ENCODE results near the gene IPO5.
"Not testable (repeated sequence)": the region's sequence is repeated elsewhere in the genome, so short reads cannot be mapped to it uniquely, and the experiment has no call there.

Gene IPO5

DNA sequence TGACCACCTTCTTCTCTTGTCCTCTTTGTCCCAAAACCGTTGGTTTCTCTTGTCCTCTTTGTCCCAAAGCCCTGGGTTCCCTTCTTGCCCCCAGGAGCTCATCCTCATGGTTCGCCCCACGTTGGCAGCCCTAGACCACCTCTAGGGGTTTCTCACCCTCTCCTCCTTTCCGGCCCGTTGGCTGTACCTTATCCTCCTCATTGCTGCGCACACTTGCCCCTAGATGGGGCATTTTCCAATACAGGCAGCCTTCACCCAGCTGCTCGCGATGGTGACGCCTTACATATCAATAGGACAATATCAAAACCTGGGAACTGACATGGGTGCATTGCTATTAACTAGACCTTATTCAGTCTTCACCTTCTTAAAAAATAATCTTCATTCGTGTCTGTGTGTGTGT is 86.5 kb downstream of the IPO5 start:
- Histone ChIP-seq H3K27ac (ENCODE audit: low read length) (no peak overlapping the region), H3K4me1 (ENCODE audit: control insufficient read depth in 1 of 2, insufficient read depth in 2 of 2, low read length in 2 of 2) (no peaks in the 10 kb centered on the region), H3K36me3 (ENCODE audit: control insufficient read depth in 1 of 2, insufficient read depth in 2 of 2, low read length in 2 of 2) (no peaks in the 10 kb centered on the region), H3K27me3 (ENCODE audit: low read depth, low read length) (no peaks in the 10 kb centered on the region), H3K9me3 (ENCODE audit: control insufficient read depth in 1 of 2, low read length in 2 of 2) (no peaks in the 10 kb centered on the region), H3K4me3 (ENCODE audit: low read depth in 1 of 2, low read length in 2 of 2) (no peak overlapping the region)

DNA sequence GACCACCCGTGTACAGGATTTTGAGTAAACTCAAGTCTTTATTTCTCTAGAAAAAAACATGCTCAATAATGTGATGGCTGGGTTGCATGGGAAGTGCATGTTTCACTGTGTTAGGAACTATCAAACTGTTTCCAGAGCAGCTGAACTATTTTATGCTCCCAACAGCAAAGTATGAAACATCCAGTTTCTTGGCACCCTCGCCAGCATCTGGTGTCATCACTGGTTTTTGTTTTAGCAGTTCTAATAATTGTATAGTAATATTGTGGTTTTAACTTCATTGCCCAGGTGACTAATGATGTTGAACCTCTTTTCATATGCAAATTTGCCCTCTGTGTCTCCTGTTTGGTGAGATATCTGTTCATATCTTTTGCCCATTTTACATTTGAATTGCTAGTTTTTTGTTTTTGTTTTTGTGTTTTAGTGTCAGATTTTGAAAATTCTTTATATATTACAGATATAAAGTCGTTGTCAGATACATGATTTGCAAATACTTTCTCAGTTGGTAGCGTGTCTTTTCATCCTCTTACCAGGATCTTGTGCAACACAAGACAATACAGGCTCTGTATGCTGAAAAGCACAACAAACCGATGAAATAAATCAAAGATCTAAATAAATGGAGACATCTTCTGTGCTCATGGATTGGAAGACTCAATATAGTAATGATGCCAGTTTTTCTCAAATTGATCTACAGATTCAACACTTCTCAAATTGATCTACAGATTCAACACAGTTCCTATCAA is 87.8 kb downstream of the IPO5 start:
- Histone ChIP-seq H3K27ac (ENCODE audit: low read length) (no peak overlapping the region), H3K4me1 (ENCODE audit: control insufficient read depth in 1 of 2, insufficient read depth in 2 of 2, low read length in 2 of 2) (no peaks in the 10 kb centered on the region), H3K9me3 (ENCODE audit: control insufficient read depth in 1 of 2, low read length in 2 of 2) (no peaks in the 10 kb centered on the region), H3K27me3 (ENCODE audit: low read depth, low read length) (no peaks in the 10 kb centered on the region), H3K36me3 (ENCODE audit: control insufficient read depth in 1 of 2, insufficient read depth in 2 of 2, low read length in 2 of 2) (no peaks in the 10 kb centered on the region), H3K4me3 (ENCODE audit: low read depth in 1 of 2, low read length in 2 of 2) (no peak overlapping the region)

DNA sequence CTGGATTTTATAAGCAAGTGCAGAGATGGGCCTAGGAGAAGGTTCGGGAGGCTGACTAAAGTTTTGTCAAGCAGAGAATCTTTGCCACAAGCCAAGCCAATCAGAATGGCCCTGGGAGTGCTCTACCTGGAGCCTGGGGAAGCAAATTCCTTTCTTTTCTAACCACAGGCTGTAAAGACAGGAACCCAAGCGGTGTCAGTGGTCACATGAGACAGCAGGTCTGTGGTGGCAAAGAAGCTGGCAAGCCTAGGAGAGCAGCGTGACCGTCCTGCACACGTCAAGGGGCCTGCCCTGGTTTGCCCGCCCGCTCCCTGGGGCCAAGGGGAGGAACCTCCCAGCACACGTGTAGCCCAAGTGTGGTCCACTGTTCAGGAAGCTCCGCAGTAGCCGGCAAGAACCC is 90.8 kb downstream of the IPO5 start:
- H3K27me3 ChIP-seq (ENCODE audit: low read depth, low read length): no peaks in the 10 kb centered on the region

DNA sequence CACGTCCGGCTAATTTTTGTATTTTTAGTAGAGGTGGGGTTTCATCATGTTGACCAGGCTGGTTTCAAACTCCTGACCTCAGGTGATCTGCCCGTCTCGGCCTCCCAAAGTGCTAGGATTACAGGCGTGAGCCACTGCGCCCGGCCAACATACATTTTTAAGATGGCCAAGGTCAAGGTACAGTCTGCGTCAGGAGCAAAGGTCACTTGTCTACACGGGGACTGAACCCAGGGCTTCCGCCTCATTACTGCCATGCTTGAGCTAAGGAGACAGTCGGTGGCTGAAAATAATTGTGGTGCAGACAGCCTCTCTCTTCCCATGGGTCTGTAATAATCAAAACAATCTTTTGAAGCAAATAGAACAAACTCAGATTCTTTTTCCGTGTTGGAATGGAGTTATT is 94.3 kb downstream of the IPO5 start:
- not testable (repeated sequence) for H3K36me3 ChIP-seq (ENCODE audit: control insufficient read depth in 1 of 2, insufficient read depth in 2 of 2, low read length in 2 of 2); H3K9me3 ChIP-seq (ENCODE audit: control insufficient read depth in 1 of 2, low read length in 2 of 2); H3K27me3 ChIP-seq (ENCODE audit: low read depth, low read length); H3K27ac ChIP-seq (ENCODE audit: low read length); H3K4me1 ChIP-seq (ENCODE audit: control insufficient read depth in 1 of 2, insufficient read depth in 2 of 2, low read length in 2 of 2); H3K4me3 ChIP-seq (ENCODE audit: low read depth in 1 of 2, low read length in 2 of 2)

More for the DNA sequence above, 90.8 kb downstream of the IPO5 start:
- Histone ChIP-seq H3K9me3 (ENCODE audit: control insufficient read depth in 1 of 2, low read length in 2 of 2) (no peaks in the 10 kb centered on the region), H3K4me1 (ENCODE audit: control insufficient read depth in 1 of 2, insufficient read depth in 2 of 2, low read length in 2 of 2) (no peaks in the 10 kb centered on the region), H3K4me3 (ENCODE audit: low read depth in 1 of 2, low read length in 2 of 2) (no peak overlapping the region), H3K27ac (ENCODE audit: low read length) (no peak overlapping the region), H3K36me3 (ENCODE audit: control insufficient read depth in 1 of 2, insufficient read depth in 2 of 2, low read length in 2 of 2) (no peaks in the 10 kb centered on the region)

DNA sequence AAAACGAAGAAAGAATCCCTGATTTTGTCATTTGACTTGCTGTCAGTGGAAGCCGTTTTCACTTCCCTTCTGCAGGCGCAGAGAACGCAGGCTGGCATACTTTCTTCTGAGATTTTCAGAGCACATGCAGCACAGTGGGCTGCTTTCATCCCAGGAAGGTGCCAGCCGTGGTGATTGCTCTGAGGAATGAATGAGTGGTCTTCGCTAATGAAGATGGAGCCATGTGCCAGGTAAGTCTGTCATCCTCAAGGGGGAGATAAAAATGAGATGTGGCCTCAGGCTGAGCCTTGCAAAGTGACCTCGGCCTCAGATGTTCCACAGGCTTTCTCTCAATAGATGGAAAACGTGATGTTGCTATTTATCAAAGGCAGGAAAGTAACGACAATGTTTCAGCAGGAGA is 94.8 kb downstream of the IPO5 start:
- no peaks in the 10 kb centered on the region for H3K36me3 ChIP-seq (ENCODE audit: control insufficient read depth in 1 of 2, insufficient read depth in 2 of 2, low read length in 2 of 2)
- H3K27me3 ChIP-seq (ENCODE audit: low read depth, low read length): no peaks in the 10 kb centered on the region
- H3K9me3 ChIP-seq (ENCODE audit: control insufficient read depth in 1 of 2, low read length in 2 of 2): no peaks in the 10 kb centered on the region
- H3K4me3 ChIP-seq (ENCODE audit: low read depth in 1 of 2, low read length in 2 of 2): no peak overlapping the region
- H3K27ac ChIP-seq (ENCODE audit: low read length): no peak overlapping the region
- H3K4me1 ChIP-seq (ENCODE audit: control insufficient read depth in 1 of 2, insufficient read depth in 2 of 2, low read length in 2 of 2): no peaks in the 10 kb centered on the region

DNA sequence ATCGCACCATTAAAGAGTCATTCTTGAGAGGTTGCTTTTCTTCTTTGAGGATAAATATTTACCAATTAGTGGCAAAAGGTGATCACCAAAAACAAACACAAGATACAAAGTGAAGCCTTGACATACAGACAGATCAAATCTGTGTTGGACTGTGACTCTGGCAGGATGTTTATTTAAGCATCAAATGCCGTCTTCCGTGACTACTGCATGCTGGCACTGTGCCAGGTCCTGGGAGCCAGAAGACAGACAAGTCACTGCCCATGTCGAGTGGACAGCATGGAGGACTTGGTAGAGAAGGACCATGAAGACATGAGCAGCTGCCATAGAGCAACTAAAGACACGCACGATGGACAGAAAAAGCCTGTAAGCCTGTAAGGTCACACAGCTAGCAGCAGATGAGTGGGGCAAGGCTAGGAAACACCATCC is 96.6 kb downstream of the IPO5 start:
- H3K36me3 ChIP-seq (ENCODE audit: control insufficient read depth in 1 of 2, insufficient read depth in 2 of 2, low read length in 2 of 2): no peaks in the 10 kb centered on the region
- peaks cover 4% of the 10 kb centered on the region in 2 donors for H3K9me3 ChIP-seq (ENCODE audit: control insufficient read depth in 1 of 2, low read length in 2 of 2)
- no peak overlapping the region for H3K27ac ChIP-seq (ENCODE audit: low read length)
- no peak overlapping the region for H3K4me3 ChIP-seq (ENCODE audit: low read depth in 1 of 2, low read length in 2 of 2)
- H3K4me1 ChIP-seq (ENCODE audit: control insufficient read depth in 1 of 2, insufficient read depth in 2 of 2, low read length in 2 of 2): no peaks in the 10 kb centered on the region
- no peaks in the 10 kb centered on the region for H3K27me3 ChIP-seq (ENCODE audit: low read depth, low read length)

DNA sequence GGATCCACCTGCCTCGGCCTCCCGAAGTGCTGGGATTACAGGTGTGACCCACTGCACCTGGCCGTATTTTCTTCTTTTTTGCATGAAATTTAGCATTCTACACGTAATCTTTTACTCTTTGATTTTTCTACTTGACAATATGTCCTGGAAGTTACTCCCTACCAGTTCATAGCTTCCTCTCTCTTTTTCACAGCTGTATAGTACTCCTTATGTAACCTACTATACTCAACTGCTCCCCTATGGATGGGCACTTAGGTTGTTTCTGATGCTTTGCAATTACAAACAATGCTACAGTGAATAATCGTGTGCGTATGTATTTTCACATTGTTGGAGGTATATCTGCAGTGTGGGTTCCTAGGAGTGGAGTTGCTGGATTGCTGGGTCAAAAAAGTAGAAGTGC is 98.9 kb downstream of the IPO5 start:
- peaks cover 4% of the 10 kb centered on the region in 2 donors for H3K9me3 ChIP-seq (ENCODE audit: control insufficient read depth in 1 of 2, low read length in 2 of 2)
- no peaks in the 10 kb centered on the region for H3K4me1 ChIP-seq (ENCODE audit: control insufficient read depth in 1 of 2, insufficient read depth in 2 of 2, low read length in 2 of 2)

DNA sequence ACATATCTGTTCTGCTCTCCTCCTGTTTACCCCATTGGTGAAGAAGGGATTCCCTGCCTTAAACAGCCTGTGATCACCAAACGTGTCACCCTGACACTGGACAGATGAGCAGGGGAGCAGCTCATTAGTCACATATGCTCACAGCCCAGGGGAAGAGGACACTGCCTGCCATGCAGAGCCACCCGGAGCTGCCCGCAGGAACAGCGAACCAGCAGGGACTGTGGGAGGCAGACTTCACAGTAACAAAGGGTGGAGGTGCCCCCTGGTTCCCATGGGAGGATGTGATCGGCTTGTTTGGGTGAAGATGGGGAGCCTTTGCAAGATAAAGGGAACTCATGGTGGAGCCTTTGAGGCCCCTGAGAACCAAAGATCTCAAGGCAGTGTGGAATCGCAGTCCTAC is 100.8 kb downstream of the IPO5 start:
- Histone ChIP-seq H3K36me3 (ENCODE audit: control insufficient read depth in 1 of 2, insufficient read depth in 2 of 2, low read length in 2 of 2) (no peaks in the 10 kb centered on the region), H3K4me1 (ENCODE audit: control insufficient read depth in 1 of 2, insufficient read depth in 2 of 2, low read length in 2 of 2) (no peaks in the 10 kb centered on the region), H3K27me3 (ENCODE audit: low read depth, low read length) (no peaks in the 10 kb centered on the region), H3K9me3 (ENCODE audit: control insufficient read depth in 1 of 2, low read length in 2 of 2) (peaks cover 4% of the 10 kb centered on the region in 2 donors), H3K27ac (ENCODE audit: low read length) (no peak overlapping the region), H3K4me3 (ENCODE audit: low read depth in 1 of 2, low read length in 2 of 2) (no peak overlapping the region)

More for the DNA sequence above, 98.9 kb downstream of the IPO5 start:
- no peaks in the 10 kb centered on the region for H3K27me3 ChIP-seq (ENCODE audit: low read depth, low read length)
- H3K36me3 ChIP-seq (ENCODE audit: control insufficient read depth in 1 of 2, insufficient read depth in 2 of 2, low read length in 2 of 2): no peaks in the 10 kb centered on the region
- H3K4me3 ChIP-seq (ENCODE audit: low read depth in 1 of 2, low read length in 2 of 2): no peak overlapping the region
- H3K27ac ChIP-seq (ENCODE audit: low read length): no peak overlapping the region

DNA sequence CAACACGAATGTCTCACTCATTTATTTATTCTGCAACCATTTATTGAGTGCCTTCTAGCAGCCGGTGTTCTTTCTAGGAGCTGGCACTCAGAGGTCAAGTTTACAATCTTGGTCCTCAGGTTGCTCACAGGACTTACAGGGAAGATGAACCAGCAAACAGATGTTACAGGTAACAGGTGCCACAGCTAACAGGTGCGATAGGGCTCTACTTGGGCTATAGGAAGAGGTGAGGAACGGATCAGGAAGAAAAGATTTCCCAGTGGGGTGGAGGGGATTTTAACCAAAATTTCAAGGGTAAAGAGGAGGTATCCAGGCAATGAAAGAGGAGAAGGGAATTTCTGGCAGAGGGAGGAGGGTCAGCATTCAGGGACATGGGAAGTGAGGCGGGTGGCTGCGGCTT is 102.1 kb downstream of the IPO5 start:
- Histone ChIP-seq H3K9me3 (ENCODE audit: control insufficient read depth in 1 of 2, low read length in 2 of 2) (peaks cover 4% of the 10 kb centered on the region in 2 donors), H3K27me3 (ENCODE audit: low read depth, low read length) (no peaks in the 10 kb centered on the region), H3K4me3 (ENCODE audit: low read depth in 1 of 2, low read length in 2 of 2) (no peak overlapping the region), H3K36me3 (ENCODE audit: control insufficient read depth in 1 of 2, insufficient read depth in 2 of 2, low read length in 2 of 2) (no peaks in the 10 kb centered on the region), H3K27ac (ENCODE audit: low read length) (no peak overlapping the region), H3K4me1 (ENCODE audit: control insufficient read depth in 1 of 2, insufficient read depth in 2 of 2, low read length in 2 of 2) (no peaks in the 10 kb centered on the region)

DNA sequence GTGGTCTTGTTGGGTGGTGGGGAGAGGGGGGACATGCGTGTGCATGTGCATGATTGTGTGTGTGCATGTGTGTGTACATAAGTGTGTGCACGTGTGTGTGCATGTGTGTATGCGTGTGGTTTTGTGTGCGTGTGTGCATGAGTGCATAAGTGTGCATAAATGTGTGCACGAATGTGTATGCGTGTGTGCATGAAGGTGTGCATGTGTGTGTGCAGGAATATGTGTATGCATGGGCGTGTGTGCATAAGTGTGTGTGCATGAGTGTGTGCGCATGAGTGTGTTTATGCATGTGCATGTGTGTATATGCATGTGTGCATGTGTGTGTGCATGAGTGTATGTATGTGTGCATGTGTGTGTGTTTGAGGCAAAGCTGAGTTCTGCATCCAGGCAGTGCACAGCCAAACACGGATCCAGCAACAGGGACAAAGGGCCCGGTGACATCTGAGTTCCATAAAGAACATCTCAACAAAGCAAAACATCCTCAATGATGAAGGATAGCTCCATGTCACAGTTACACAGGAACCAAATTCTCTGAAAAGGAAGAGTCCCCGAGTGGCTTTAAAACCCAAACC is 103.5 kb downstream of the IPO5 start:
- no peaks in the 10 kb centered on the region for H3K27me3 ChIP-seq (ENCODE audit: low read depth, low read length)
- no peak overlapping the region for H3K27ac ChIP-seq (ENCODE audit: low read length)
- H3K36me3 ChIP-seq (ENCODE audit: control insufficient read depth in 1 of 2, insufficient read depth in 2 of 2, low read length in 2 of 2): no peaks in the 10 kb centered on the region
- peaks cover 4% of the 10 kb centered on the region in 2 donors for H3K9me3 ChIP-seq (ENCODE audit: control insufficient read depth in 1 of 2, low read length in 2 of 2)
- no peak overlapping the region for H3K4me3 ChIP-seq (ENCODE audit: low read depth in 1 of 2, low read length in 2 of 2)
- no peaks in the 10 kb centered on the region for H3K4me1 ChIP-seq (ENCODE audit: control insufficient read depth in 1 of 2, insufficient read depth in 2 of 2, low read length in 2 of 2)

DNA sequence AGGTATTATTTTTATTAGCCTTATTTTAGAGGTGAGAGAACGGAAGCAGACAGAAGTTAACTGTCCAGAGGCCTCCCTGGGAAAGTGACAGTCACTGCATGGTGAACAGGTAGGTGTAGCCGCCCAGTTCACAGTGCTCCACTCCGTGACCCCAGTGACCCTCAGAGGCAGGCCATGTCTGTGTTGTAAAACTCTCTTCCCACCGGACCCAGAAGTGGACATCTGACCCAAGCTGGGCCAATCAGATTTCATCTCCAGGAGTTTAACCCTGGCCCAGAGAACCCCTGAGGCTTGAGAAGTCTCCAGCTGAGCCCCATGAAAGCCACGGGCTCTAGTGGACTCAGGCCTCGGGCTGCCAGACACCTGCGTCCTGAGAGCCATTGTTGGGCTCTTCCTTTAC is 105.8 kb downstream of the IPO5 start:
- Histone ChIP-seq H3K27me3 (ENCODE audit: low read depth, low read length) (no peaks in the 10 kb centered on the region), H3K27ac (ENCODE audit: low read length) (no peak overlapping the region), H3K4me3 (ENCODE audit: low read depth in 1 of 2, low read length in 2 of 2) (no peak overlapping the region), H3K36me3 (ENCODE audit: control insufficient read depth in 1 of 2, insufficient read depth in 2 of 2, low read length in 2 of 2) (no peaks in the 10 kb centered on the region), H3K9me3 (ENCODE audit: control insufficient read depth in 1 of 2, low read length in 2 of 2) (peaks cover 0 to under 1% of the 10 kb centered on the region in 2 donors), H3K4me1 (ENCODE audit: control insufficient read depth in 1 of 2, insufficient read depth in 2 of 2, low read length in 2 of 2) (no peaks in the 10 kb centered on the region)

DNA sequence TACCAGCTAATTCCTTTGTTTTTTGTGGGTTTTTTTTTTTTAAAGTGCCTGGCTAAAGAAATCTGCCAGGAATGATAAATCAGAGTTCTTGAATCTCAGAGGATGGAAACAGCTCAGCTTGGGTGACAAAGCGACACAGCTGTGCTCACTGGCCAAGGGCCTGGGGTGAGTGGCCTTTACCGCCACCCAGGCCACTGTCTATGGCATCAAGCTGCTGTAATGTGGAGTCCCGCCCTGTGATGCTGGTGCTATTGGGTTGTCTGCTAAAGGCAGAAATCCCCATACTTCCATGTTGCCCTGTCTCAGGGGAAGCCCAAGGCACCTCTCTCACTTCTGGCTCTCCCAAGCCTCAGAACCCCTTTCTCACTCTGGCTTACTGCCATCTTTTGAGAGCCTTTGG is 106.8 kb downstream of the IPO5 start:
- Histone ChIP-seq H3K4me3 (ENCODE audit: low read depth in 1 of 2, low read length in 2 of 2) (no peak overlapping the region), H3K36me3 (ENCODE audit: control insufficient read depth in 1 of 2, insufficient read depth in 2 of 2, low read length in 2 of 2) (no peaks in the 10 kb centered on the region), H3K27me3 (ENCODE audit: low read depth, low read length) (no peaks in the 10 kb centered on the region), H3K27ac (ENCODE audit: low read length) (no peak overlapping the region), H3K9me3 (ENCODE audit: control insufficient read depth in 1 of 2, low read length in 2 of 2) (no peaks in the 10 kb centered on the region), H3K4me1 (ENCODE audit: control insufficient read depth in 1 of 2, insufficient read depth in 2 of 2, low read length in 2 of 2) (no peaks in the 10 kb centered on the region)
